HepG2 (cell line): ENCODE data around the gene MEF2A. TPM values are rescaled to one million over a fixed set of nuclear protein-coding genes. Genes with fewer than 3 reads are reported as not detected.

Experiments used
- ATF7-NPFF ChIP-seq: sonication (generic); formaldehyde crosslinking; IDR thresholded peaks from 2 replicates; pipeline ENCODE4 v1.8.1; 2023; ENCODE audit warnings: mild to moderate bottlenecking, low read depth, missing genetic modification reagents, moderate library complexity
- ELF1 ChIP-seq: sonication (generic); formaldehyde crosslinking; IDR thresholded peaks from 2 replicates; pipeline ENCODE4 v1.4.0; 2020; ENCODE audit warnings: missing genetic modification reagents
- FOXK1 ChIP-seq: sonication (generic); formaldehyde crosslinking; IDR thresholded peaks from 2 replicates; pipeline ENCODE4 v1.4.0; 2020; ENCODE audit warnings: low read depth, missing genetic modification reagents, borderline replicate concordance
- HOXA7 ChIP-seq: sonication (generic); formaldehyde crosslinking; IDR thresholded peaks from 2 replicates; pipeline ENCODE4 v1.8.1; 2022; ENCODE audit warnings: mild to moderate bottlenecking, missing genetic modification reagents, moderate library complexity
- MBNL3 ChIP-seq: fragments of 250-450 bp; sonication (Bioruptor Pico); conservative IDR thresholded peaks from 2 replicates; pipeline ENCODE4 v1.8.0; 2022; ENCODE audit warnings: mild to moderate bottlenecking, inconsistent platforms
- MTA3 ChIP-seq: sonication (generic); formaldehyde crosslinking; IDR thresholded peaks from 2 replicates; pipeline ENCODE4 v1.4.0; 2020; ENCODE audit warnings: missing genetic modification reagents
- RXRA ChIP-seq: sonication (generic); formaldehyde crosslinking; IDR thresholded peaks from 2 replicates; pipeline ENCODE4 v1.5.1; 2020; ENCODE audit warnings: missing genetic modification reagents
- TBX3 ChIP-seq: fragments of 450-650 bp; IDR thresholded peaks from 2 replicates; pipeline ENCODE4 v1.6.1; 2017; ENCODE audit warnings: antibody characterized with exemption, mild to moderate bottlenecking, inconsistent platforms, borderline replicate concordance
- TIGD3 ChIP-seq: sonication (generic); formaldehyde crosslinking; IDR thresholded peaks from 2 replicates; pipeline ENCODE4 v1.5.1; 2020; ENCODE audit warnings: mild to moderate bottlenecking, missing genetic modification reagents, borderline replicate concordance
- ZBTB2 ChIP-seq: sonication (generic); formaldehyde crosslinking; IDR thresholded peaks from 2 replicates; pipeline ENCODE4 v1.8.0; 2022; ENCODE audit warnings: low read depth, missing genetic modification reagents
- ZBTB39 ChIP-seq: sonication (generic); formaldehyde crosslinking; IDR thresholded peaks from 2 replicates; pipeline ENCODE4 v1.5.0; 2020; ENCODE audit warnings: missing genetic modification reagents
- ZBTB44 ChIP-seq: sonication (generic); formaldehyde crosslinking; IDR thresholded peaks from 2 replicates; pipeline ENCODE4 v1.4.0; 2020; ENCODE audit warnings: missing genetic modification reagents
- ZNF230 ChIP-seq: sonication (generic); formaldehyde crosslinking; IDR thresholded peaks from 2 replicates; pipeline ENCODE4 v1.4.0; 2020; ENCODE audit warnings: mild to moderate bottlenecking, missing genetic modification reagents
- ZNF572 ChIP-seq: sonication (generic); formaldehyde crosslinking; IDR thresholded peaks from 2 replicates; pipeline ENCODE4 v1.5.1; 2020; ENCODE audit warnings: mild to moderate bottlenecking, missing genetic modification reagents
- ZNF576 ChIP-seq: sonication (generic); formaldehyde crosslinking; IDR thresholded peaks from 2 replicates; pipeline ENCODE4 v1.4.0; 2020; ENCODE audit warnings: mild to moderate bottlenecking, missing genetic modification reagents
- ZNF672 ChIP-seq: sonication (generic); formaldehyde crosslinking; IDR thresholded peaks from 2 replicates; pipeline ENCODE4 v1.8.1; 2022; ENCODE audit warnings: missing genetic modification reagents
- ZNF713 ChIP-seq: sonication (generic); formaldehyde crosslinking; IDR thresholded peaks from 2 replicates; pipeline ENCODE4 v1.4.0; 2020; ENCODE audit warnings: mild to moderate bottlenecking, missing genetic modification reagents
- ZNF784 ChIP-seq: sonication (generic); formaldehyde crosslinking; IDR thresholded peaks from 2 replicates; pipeline ENCODE4 v1.5.1; 2020; ENCODE audit warnings: missing genetic modification reagents, mild to moderate bottlenecking, borderline replicate concordance
- ZSCAN25 ChIP-seq: sonication (generic); formaldehyde crosslinking; IDR thresholded peaks from 2 replicates; pipeline ENCODE4 v1.8.0; 2022; ENCODE audit warnings: mild to moderate bottlenecking, missing genetic modification reagents
- polyA plus RNA-seq, 8 experiments: library from polyadenylated mRNA; depleted of rRNA in 3 of 8; stranded (reverse) in 7 of 8; unstranded in 1 of 8; fragments of >200 nt; fragmentation: Illumina TruSeq in 4 of 8; extraction: Trizol in 4 of 8; gene quantifications; 2 replicates each; pipeline versions ENCODE4 v1.2.1 to v1.2.3, GENCODE V29; 2011 to 2016; ENCODE audit warnings: low read depth in 4 of 8, missing spikeins in 1 of 8, mixed read lengths in 1 of 8; ENCODE audit not compliant: insufficient read depth in 1 of 8
- total RNA-seq, 5 experiments: library from RNA; depleted of rRNA; stranded (reverse); fragments of >200 nt; fragmentation: Illumina TruSeq; extraction: Trizol; gene quantifications; 2 replicates each; pipeline ENCODE4 v1.2.3, GENCODE V29; 2016; ENCODE audit warnings: low read depth in 1 of 5

The MEF2A gene
- total and polyA plus RNA-seq, 2 of the 13 experiments (the other 11 are each of a cell fraction or from before 2014, with no cell fraction given) = 15.2 to 24.4 TPM

GRCh38 chr15:99733268-99734039, 167.7 kb downstream of the MEF2A start, which contains the start of gene LYSMD4 (continued):
- TF ChIP-seq ZBTB2 = no peak
- TF ChIP-seq ZNF672 = no peak
- TF ChIP-seq MBNL3 (CRISPR knock-in tag) = no peak
- 0 out of 2 replicates have a peak, but pooled peaks have one; percentile 2 for TF ChIP-seq ATF7-NPFF (CRISPR knock-in tag)
- peak; percentile 86 for TF ChIP-seq ELF1 (CRISPR knock-in tag)
- TF ChIP-seq ZNF784 (CRISPR knock-in tag) = no peak
- TF ChIP-seq RXRA (CRISPR knock-in tag) = no peak; the same call in 1 of the 2 replicates
- no peak for TF ChIP-seq MTA3 (CRISPR knock-in tag)
- TF ChIP-seq ZNF230 (CRISPR knock-in tag) = no peak
- no peak for TF ChIP-seq ZNF576 (CRISPR knock-in tag)
- TF ChIP-seq ZBTB39 (CRISPR knock-in tag) = no peak
- TF ChIP-seq TIGD3 (CRISPR knock-in tag) = no peak
- no peak for TF ChIP-seq TBX3
- TF ChIP-seq ZSCAN25 (CRISPR knock-in tag) = no peak
- peak; percentile 87; the same call in 1 of the 2 replicates for TF ChIP-seq ZNF572 (CRISPR knock-in tag)
- no peak for TF ChIP-seq ZNF713
- TF ChIP-seq FOXK1 = no peak
- no peak for TF ChIP-seq ZBTB44
- TF ChIP-seq HOXA7 (CRISPR knock-in tag) = no peak
